GM18511 (cell line): ENCODE results near the gene TVP23C.

ENCODE experiments used
- ATAC-seq: cut with Tn5 transposase; IDR thresholded peaks from one replicate; pipeline ENCODE4 v1.9.1; 2021; ENCODE audit warnings: mild to moderate bottlenecking, moderate library complexity; ENCODE audit not compliant: unreplicated experiment

The TVP23C gene

DNA sequence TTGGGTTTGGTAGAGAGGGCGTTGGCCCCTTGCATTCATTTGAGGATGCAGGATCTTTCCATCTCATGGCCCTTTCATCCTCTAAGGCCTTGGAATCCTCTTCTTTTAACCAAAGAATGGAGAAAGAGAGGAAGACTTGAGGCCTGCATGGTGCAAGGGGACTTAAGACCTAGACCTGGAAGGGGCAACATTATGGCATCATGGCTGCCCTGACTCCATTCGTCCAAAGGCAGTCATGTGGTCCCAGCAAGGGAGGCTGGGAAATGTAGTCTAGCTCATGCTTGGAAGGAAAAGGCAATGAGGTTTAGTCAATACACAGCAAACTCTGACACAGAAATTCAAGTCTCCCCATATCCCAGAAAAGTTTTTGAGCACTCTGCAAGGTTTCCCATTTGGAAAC lies 65.2 kb downstream of the TVP23C start:
- no peak for ATAC-seq

DNA sequence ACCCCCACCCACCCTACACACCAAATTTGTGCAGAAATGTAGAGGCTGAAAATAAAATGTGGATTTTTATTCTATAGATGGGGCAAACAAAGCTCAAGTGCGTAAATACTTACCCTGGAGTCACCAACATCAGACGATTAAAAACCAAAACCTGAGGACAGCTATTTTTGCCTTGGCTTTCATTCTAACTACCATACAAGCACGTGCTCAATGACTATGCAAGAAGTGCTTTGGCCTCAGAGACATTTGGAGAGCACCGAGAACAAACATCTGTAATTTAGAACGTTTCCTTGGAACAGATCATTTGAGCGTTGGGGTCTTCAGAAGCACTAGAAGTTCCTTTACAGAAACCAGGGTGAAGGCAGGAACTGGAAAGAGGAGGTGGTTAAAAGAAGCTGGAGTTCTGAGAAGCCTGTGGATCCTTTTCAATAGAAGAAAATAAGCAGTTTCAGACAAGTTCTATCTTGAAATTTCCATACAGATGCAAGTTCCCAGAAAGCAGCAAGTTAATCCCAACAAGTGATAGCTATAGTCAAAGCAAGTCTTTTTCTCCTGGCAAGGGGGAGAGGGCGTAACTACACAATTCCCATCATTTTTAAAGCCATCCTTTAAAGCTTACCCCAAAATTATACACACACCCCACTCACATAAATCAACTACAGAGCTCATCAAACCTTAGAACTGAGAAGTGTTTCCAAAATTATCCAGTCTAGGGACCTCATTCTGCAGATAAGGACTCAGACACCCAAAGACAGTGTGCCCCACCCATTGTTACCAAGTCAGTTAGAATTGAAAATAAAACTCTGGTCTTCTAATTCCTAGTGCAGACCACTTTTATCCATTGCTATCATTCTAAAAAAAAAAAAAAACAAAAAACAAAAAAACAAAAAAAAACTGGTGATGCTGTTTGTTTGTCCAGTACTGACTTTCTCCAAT lies 66.3 kb downstream of the TVP23C start:
- no peak for ATAC-seq

DNA sequence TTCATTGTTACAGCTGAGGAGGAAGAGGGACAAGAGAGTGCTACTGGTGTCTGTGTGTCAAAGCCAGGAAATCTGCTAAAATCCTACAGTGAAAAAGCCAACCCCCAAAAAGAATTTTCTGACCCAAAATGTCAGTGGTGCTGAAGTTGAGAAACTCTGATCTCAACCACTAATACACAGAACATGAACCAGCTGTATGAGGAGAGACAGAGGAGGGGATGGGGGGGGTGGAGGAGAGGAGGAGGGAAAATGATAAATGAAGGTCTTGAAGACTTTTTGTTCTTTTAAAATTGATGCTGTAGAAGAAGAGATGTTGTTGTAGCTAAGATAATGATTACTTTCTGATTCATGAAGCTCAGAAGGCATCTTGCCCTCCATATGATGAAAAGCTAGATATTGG lies 68.5 kb downstream of the TVP23C start:
- no peak for ATAC-seq

DNA sequence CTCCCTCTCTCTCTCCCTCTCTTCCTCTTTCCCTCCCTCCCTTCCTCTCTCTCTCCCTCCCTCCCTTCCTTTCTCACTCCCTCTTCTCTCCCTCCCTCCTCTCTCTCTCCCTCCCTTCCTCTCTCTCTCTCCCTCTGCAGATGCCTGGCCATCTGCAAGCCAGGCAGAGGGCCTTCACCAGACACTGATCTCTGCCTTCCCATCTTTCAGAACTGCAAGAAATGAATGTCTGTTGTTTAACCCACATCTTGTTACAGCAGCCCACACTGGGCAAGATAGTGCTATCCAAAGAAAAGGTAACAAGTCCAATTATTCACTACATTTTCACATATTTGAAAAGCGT lies 69.6 kb downstream of the TVP23C start:
- no peak for ATAC-seq

DNA sequence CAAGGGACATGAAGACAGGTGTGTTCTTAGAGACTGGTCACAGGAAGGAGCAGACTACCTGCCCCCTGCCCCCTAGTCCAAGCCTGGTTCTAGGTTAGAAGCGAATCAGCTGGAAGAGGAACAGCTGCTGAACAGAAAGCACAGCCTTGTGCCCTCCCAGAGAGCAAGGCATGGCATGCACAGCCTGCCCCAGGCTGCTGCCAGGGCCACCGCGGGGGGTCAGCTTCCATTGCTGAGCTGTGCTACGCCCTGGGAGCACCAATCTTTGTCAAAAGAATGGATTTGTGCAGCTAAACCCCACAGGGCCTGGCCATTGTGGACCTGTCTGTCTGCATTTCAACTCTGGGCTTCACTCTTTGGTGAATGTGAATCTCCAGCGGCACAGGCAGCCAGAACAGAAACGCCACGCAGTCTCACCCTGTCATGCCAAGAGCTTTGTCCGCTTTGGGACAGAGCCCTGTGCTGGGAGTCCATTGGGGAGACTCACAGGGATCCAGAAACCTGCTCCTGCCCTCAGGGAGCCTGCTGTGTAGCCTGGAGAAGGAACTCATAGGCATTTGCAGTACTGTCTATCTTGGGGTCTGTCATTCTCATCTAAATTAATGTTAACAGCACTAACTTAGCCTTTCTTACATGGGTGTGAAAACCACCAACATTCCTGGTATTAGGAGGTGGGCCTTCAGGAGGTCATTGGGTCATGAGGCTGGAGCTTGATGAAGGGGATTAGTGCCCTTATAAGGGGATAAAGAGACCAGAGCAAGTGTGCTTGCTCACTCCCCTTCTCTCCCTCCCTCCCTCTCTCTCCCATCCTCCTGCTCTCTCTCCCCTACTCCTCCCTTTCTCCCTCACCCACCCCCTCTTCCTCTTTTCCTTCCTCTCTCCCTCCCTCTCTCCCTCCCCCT lies 70.2 kb downstream of the TVP23C start:
- ATAC-seq: no peak

DNA sequence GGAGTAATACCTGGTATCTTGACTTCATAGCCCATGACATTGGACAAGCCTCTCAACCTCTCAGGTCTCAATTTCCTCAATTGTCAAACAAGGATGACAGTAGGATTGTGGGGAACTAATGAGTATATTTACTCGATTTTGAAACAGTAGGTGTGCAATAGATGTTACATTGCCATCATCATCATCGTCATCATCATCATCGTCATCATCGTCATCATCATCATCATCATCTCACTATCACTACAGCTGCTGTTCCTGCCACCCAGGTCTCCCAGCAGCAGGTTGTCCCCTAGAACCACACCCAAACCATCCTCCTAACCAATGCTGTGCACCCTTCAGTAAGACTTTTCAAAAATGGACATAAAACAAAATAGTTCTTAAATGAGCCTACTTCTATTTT lies 71.1 kb downstream of the TVP23C start:
- no peak for ATAC-seq

DNA sequence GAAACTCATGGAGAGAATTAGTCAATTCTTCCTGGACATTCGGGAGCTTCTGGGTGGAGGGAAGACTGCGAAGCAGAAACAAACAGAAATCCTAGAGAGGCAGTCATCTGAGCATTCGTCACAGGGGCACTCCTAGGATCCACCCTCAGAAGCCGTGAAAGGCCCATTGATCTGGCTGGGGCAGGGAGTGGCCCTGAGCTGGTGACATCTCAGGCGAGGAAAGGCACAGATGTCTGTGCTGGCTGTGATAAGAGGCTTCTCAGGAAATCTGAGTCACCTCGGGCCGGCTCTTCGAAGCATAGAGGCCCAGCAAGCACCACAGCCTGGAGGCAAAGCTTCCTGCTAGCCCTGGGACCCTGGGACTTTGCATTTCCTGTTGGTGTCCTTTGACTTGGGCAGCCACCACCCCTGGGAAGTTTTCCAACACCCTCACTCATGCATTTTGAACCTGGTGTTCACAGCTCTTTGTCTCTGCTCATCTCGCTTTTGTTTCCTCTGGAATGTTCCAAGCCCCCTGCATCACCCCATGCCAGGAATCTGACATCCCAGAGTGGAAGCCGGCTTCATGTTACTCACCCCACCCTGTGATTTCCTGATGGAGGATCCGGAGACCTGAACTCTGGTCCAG lies 72.5 kb downstream of the TVP23C start:
- ATAC-seq: no peak

DNA sequence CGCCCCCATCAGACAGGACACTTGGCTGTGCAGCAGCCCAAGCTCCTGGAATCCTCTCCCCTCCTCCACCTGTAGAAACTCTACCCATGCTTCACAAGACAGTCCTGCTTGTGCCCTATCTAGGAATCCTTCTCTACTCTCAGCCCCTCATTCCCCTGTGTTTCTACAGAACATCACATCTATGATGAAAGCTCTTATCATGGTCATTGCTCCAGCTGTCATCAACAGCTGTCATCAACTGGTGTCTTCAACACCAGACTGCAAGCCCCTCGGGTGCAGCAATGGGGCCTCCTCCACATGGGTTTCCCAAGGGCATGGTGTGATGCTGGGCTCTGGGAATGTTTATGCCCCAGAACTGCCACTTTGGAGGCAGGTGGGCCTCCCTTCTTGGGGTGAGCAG lies 74.7 kb downstream of the TVP23C start:
- no peak for ATAC-seq

DNA sequence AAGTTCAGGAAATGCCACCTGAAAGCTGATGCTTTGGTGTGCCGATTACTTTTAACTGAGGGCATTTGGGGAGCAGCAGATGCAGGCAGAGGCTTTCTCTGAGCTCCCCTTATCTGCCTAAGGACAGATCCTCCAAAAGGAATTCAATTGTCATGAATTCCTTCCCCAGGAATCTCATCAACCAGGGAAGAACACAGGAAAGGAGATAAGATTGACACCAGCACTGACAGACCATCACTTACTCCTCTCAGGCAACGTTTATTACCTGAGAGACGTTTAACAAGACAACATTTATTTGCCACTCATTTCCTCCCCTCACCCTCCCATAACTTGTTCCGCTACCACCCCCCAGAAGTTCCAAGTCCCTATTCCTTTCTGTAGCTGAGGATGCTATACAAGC lies 78.2 kb downstream of the TVP23C start:
- no peak for ATAC-seq

DNA sequence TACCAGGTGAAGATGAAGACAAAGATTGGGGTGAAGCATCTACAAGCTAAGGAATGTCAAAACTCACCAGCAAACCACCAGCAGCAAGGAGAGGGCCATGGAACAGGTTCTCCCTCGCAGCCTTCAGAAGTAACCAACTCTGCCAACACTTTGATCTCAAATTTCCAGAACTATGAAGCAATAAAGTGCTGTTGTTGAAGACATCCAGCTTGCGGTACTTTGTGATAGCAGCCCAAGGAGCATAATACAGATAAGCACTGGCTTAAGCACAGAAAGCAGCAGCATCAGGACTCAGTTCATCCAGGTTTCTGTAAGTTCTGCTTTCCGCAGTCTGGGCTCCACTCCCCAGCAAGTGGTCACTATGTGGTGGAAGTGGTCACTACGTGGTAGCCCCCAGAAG lies 79.9 kb downstream of the TVP23C start:
- ATAC-seq: no peak

DNA sequence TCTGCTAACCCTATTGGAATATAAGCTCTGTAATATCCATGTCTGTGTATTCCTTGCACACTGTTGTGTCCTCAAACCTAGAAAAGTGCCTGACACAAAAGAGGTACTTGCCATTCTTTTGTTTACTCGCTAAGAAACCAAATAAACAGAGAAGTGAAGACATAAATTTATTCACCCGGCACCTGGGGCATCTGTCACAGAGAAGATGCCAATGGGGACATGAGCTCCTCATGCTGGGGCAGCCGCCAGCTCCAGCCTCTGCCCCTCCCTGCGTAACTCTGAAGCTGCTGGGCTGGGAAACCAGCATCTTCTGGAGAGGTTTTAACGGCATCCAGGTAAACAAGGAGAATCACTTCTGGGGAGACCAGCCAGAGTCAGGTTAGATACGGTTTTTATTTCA lies 80.8 kb downstream of the TVP23C start:
- no peak for ATAC-seq

DNA sequence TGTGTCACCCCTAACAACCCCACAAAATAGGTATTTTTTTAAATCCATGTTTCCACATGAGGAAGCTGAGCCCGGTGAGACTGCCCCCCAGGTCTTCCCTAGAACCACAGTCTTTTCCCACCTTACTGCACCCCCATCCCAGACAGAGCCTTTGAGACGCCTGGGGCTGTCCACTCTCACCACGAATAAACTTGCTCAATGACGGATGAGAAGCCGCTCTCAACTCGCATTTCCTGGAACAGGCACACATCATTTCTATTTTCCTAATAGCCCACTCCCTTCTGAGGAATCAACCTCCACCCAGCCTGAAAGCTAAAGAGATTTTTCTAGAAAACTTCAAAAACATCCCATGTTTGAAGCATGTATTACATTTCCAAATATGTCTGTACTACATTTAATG lies 81.8 kb downstream of the TVP23C start:
- no peak for ATAC-seq

DNA sequence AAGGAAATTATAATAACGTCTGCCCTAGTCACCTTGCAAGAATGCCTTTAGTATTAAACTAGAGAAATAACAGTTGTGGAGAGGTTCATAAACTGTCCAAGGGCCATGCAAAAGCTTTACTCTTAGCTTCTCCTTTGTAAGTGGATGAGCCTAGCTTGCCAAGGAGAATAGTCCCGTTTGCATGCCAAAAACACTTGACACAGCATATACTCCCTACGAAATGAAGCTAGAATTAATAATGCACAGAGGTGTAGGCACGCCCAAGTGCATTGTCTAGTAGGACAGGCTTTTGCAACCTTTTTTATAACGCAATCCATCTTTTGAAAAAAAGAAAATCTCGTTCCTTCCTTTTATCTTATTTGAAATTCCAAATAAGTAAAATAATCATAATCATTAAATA lies 83.1 kb downstream of the TVP23C start:
- ATAC-seq: no peak

DNA sequence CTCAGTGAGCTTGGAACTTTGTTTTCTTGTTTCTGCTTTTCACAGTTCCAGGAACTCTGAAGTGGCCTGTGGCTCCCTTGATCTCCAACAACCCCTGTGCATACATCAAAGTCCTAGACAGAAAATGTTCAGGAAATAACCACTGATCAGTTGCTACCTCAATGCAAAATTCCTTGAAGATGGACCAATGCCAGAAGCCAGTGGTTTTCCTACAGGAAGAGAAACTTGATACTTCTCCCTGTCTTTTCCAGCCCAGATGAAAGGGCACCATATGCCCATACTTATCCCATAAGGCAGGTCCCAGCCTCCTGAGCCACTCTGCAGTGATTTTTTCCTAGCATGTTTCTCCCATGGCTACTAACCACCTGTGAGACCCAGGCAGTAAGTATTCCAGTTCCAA lies 83.6 kb downstream of the TVP23C start:
- no peak for ATAC-seq

DNA sequence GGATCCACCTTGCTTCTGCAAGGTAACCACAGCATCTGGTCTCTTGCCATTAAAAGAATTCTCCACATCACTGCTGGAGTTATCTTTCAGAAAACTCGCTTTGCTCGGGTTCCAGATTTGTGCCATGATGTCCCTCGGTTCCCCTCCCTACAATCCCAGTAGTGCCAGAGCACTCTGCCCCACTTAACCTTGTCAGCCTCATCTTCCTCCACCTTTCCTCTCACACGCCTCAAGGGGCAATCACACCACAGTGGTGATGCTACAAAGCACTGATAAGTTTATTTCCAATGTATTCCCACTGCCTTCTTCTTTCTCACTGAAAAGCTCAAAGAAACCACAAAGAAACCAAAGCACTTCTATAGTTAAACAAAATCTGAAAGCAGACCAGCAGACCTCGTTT lies 84.4 kb downstream of the TVP23C start:
- ATAC-seq: no peak

DNA sequence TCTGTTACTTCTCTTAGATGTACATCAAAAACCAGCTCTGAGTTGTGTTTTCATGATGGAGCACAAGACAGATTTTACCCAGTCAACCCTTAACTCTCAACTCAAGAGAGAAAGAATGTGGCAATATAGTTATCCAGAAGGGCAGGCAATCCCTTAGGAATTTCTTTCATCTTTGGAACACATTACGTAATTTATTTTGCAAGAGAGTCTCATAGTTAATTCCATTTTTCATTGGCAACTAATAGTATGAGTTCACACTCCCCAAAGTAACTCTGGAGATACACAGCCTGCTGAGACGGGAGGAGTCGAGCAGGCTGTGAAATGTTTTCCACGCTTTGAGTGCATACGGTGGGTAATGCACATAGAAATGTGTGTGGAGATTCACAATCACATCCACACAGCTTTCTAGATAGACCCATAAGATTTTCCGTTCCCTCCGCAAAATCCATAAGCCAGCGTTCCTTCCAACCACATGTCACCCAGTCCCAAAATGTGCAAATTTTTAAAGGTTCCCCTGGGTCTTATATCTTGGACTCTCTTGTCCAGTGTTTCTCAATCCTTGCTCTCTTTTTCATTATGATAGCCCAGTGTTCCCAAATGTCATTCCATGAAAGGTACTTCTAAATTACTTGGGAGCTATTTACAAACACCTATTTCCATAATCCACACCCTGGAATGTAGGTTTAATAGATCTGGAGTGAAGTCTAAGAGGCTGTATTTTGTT lies 87.5 kb downstream of the TVP23C start:
- ATAC-seq: no peak

DNA sequence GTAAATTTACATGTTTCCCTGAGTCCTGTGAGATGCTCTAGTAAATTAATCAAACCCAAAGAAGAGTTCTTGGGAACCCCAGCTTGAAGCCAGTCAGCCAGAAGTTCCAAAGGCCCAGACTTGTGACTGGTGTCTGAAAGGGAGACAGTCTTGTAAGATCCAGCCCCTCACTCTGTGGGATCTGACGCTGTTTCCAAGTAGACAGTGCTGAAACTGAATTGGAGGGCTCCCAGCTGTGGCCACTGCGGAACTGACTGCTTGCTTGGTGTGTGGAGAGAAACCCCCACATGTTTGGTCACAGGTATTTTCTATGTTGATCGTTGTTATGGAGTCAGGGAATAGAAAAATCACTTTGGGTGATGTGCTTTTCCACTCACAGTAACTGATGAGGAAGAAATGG lies 90.4 kb downstream of the TVP23C start:
- no peak for ATAC-seq

DNA sequence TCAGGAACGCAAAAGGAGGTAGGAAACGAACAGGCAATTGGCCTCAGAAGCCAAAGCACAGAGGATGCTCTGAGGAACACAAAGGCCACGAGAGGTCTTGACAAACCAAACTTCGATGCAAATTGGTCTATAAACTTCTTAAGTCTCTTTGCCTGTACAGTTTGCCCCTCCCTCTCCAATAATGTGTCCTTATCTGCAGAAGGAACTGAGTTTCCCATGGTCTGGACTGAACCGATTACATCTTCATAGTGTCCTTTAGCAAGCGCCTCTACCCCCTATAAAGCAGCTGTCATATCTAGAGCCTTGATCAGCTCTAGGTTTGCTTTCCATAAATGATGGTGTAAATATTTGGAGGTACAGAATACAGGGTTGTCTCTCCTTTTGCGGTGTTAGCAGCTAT lies 92.7 kb downstream of the TVP23C start:
- ATAC-seq: no peak

DNA sequence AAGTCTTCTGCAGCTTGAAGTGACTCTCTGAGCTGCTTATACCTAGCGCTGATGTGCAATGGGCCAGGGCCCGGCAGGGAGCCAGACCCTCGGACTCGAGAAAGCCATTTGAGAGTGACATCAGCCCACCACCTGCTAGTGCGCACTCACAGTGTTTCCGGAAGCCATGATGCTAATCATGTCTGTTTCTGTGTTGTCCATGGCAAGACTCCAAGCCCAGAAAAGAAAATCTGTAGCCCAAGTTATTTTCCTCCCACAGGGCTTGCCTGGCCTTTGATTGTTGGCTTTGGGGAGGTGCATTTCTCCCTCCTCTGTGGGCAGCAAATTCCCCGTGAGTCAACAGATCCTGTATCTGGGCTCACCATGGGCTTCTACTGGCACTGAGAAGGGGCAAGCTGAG lies 94.0 kb downstream of the TVP23C start:
- no peak for ATAC-seq

DNA sequence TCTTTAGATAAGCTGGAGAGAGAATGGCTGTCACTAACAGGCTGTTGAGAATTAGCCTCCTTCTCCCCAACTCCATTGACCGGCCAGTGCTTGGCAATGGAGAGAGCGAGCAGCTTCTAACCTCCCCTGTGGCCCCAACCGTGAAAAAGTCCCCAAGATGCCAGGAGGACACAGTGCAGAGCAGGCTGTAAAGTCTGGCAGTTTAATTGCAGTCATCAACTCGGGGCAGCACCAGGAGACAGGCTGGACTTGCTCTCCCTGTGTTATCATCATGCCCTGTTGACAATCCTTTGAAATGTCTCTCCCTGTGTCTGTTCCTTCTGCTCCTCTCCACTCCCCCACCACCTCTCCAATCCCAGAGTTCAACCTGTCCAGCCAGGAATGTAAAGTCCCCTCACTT lies 95.2 kb downstream of the TVP23C start:
- no peak for ATAC-seq

DNA sequence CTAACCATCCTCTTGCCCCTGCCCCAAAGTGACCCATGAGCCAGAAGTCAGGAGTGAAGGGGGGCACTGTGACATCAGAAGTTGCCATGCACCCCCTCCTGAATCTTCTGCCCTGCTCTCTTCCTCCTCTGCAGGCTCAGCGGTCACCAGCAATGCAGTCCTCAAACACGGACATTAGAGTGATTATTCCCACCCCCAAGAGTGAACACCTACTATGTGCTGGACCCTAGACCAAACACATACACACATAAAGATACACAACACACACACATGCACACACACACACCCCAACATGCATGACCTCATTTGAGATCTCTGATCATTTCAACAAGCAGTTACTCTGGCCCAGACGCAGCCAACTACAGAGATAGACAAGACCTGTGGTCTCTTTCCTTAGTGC lies 95.7 kb downstream of the TVP23C start, which contains the start of gene CDRT4:
Gene CDRT4 (minus strand): TSS at position 30 of the 400 bp plus-strand sequence. CDS start 27,383 bp downstream, outside the sequence.
- no peak for ATAC-seq
